Esophagus muscularis mucosa (tissue), 4 donors: ENCODE measurements around the gene KRTAP22-1.

Source experiments
- CTCF ChIP-seq, 3 experiments: fragments of 200-600 bp in 2 of 3; fragments of 450-650 bp in 1 of 3; sonication (generic) in 2 of 3; IDR thresholded peaks; one replicate each; pipeline ENCODE4 v1.5.1; 2017 to 2019; ENCODE audit warnings: antibody characterized with exemption in 3 of 3, mild to moderate bottlenecking in 2 of 3, moderate library complexity in 1 of 3
- EP300 ChIP-seq: sonication (generic); formaldehyde crosslinking; IDR thresholded peaks from one replicate; pipeline ENCODE4 v1.6.1; 2017; ENCODE audit warnings: antibody characterized with exemption
- POLR2A ChIP-seq: fragments of 450-650 bp; IDR thresholded peaks from one replicate; pipeline ENCODE4 v1.6.1; 2017; ENCODE audit warnings: antibody characterized with exemption, moderate library complexity, mild to moderate bottlenecking, low read depth

GRCh38 chr21:30638686-30639085, 37.8 kb downstream of the KRTAP22-1 start:
- TF ChIP-seq CTCF (IDR thresholded peaks at IDR 0.05): no peak
- no peak for TF ChIP-seq EP300
- no peak for TF ChIP-seq POLR2A
